CMK (cell line): Measurements from ENCODE around the gene ETS2.

Source experiments
- DNase-seq: peaks from one replicate; pipeline ENCODE4 v3.0.0-alpha.2; 2010; ENCODE audit warnings: low read depth

ETS2 gene

DNA sequence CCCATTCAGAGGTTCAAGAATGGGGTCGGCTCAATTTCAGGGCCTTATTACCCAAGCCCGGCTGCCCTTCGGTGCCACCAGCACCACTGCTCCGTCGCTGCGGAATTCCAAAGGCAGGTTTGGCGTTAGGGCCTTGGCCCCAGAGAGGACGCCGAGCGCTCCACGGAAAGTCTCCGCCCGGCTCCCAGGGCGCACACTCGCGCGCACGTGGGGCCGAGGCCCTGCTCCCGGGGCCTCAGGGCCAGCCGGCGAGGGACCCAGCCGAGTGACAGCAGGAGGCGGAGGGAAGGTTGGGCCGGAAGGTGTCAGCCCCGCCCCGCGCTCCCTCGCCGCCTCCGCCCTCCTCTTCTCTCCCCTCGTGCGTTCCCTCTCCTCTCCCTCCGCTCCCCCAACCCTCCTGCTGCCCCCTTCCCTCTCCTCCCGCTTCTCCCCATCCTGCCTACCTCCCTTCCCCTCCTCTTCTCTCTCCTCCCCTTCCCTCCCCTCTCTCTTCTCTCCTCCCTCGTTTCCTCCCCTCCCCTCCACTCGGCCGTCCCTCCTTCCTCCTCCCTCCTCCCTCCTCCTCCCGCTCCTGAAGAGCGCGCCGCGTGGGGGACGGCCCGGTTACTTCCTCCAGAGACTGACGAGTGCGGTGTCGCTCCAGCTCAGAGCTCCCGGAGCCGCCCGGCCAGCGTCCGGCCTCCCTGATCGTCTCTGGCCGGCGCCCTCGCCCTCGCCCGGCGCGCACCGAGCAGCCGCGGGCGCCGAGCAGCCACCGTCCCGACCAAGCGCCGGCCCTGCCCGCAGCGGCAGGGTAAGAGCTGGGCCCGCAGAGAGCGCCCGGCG lies at the start of gene ETS2:
TSS of gene ETS2 (plus strand) at position 602 of the 825 bp plus-strand sequence. CDS start 4,106 bp downstream, outside the sequence.
- peak; percentile 100 for DNase-seq

DNA sequence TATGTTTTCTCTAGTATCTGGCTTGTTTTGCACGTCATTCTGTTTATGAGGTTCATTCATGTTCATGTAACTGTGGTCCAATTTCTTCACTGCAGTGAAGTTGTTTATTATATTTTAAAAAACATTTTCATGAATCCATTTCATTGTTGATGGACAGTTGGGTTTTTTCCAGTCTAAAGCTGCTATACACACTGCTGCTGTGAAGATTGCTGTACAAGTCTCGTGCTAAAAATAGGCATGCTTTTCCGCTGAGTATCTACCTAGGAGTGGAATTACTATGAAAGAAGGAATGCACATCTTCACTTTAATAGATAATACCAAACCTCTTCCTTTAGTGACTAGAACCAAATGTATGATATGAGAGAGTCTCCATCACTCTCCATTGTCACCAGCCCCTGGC lies 49.0 kb upstream of the ETS2 start:
- DNase-seq, result no peak

DNA sequence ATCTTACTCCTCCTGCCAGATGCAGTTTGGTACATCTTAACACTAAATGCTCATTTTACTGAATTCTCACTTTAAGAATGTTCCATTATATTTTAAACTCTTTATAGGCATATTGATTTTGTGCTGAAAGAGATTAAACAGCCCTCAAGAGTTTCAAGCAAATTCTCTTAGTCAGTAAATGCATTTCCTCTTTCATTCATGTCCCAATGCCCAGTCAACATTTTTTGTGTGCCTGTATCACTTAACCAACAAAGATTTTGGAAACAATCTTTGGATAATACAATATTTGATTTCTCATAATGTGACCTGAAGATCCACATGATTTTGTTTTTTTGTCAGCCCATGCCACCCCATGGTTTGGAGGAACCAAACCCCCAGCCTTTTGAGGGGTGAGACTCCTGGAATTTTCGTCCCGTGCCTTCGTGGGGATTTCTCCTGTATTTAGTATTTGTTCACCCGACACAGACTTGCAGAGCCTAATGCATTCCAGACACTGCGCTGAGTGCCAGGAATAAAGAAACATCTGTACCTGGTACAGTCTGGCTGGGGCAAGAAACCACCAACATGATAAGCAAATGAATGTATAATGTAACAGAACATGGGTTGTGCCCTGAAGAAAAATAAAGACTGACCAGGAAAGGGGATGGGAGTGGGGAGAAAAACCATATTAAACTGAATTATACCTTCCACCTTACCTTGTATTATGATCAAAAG lies 47.1 kb upstream of the ETS2 start:
- DNase-seq, result no peak

DNA sequence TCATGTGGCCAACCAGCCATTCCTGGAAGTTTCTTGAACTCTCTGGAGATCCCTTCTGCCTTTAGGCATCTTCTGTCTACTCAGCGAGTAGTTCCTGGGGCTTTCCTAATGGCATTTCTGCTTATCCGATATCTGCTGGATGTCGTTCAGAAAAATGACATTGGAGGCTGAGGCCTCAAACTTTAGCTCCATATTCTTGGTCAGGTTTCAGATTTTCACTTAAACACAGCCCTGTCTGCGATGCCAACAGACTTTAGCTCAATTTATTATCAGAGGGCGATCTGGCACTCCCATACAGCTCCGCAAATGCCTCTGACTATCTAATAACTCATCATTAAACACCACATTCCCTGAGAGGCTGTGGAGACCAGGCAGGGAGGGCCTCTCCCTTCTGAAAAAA lies 46.3 kb upstream of the ETS2 start:
- DNase-seq, result no peak

DNA sequence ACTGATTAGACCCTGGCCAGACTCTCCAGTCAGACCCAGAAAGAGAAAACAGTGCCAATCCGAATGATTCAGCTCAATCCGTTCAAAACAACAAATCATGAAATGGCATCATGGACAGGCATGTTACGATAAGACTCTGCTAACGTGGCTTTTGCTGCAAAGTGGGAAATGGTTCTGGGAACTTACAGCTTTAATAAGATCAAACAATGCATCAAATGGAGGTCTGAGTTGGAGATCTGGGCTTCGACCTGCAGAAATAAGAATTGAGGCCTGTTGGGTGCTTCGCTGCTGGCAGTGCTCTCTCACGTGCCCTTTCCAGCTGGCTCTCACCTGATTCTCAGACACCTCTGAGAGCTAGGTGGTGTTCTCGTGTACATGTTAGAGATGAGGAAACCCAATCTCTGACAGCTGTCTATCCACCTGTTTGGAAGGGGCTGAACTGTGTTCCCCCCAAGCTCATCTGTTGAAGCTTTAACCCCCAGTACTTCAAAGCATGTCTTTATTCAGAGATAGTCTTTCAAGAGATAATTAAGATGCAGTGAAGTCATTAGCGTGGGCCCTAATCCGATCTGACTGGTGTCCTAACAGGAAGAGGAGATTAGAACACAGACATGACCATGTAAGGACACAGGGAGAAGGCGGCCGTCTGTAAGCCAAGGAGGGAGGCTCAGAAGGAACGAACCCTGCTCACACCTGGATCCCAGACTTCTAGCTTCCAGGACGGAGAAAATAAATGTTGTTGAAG lies 45.5 kb upstream of the ETS2 start:
- no peak for DNase-seq

DNA sequence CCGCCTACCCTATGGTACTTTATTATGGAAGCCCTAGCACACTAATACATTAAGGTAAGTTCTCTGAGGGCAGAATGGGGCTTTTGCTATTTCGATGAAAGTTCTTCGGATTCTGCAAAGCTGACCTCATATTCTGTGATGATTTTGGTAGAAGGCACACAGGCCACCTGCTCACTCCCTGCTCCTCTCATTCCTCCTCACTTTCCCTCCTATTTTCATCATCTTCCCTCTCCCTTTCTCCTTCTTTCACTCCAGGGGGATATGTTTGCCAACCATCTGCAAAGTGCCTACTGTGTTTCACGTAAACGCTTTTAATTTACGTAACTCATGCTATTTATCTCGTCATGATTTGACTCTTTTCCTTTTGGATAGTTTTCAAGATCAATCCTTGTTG lies 45.0 kb upstream of the ETS2 start:
- DNase-seq, result no peak

DNA sequence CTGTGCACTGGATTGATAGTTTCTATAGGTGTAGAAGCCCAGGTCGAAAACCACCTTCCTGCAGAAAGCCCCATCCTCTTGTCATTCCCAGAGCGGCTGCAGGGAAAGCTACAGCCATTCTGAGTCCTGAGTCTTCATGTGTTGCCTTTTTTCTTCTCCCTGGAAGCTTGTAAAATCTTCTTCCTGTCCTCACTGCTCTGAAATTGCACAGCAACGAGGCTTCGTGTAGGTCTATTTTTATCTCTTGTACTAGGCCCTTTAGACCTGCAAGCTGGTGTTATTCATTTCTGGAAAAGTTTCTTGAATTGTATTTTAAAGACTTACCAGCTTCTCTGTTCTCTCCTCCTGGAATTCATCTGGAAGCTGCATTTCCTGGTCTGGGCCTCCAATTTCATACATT lies 44.2 kb upstream of the ETS2 start:
- DNase-seq, result no peak

DNA sequence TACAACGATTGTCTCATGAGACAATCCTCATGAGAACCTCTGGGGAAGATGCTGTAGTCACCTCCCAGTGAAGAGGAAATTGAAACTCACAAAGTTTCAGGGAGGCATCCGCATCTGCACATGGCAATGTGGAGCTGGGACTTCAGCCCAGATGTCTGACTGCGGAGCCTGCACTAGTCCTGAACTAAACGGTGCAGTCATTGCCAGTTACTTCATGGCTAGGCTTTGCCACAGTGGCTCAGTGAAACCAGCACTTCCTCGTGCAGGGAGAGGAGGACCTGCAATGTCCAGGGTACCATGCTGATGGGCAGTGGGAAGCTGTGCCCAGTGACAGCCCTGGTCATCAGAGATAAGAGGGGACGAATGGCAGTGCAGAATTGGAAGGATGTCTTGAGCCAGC lies 40.7 kb upstream of the ETS2 start:
- no peak for DNase-seq

DNA sequence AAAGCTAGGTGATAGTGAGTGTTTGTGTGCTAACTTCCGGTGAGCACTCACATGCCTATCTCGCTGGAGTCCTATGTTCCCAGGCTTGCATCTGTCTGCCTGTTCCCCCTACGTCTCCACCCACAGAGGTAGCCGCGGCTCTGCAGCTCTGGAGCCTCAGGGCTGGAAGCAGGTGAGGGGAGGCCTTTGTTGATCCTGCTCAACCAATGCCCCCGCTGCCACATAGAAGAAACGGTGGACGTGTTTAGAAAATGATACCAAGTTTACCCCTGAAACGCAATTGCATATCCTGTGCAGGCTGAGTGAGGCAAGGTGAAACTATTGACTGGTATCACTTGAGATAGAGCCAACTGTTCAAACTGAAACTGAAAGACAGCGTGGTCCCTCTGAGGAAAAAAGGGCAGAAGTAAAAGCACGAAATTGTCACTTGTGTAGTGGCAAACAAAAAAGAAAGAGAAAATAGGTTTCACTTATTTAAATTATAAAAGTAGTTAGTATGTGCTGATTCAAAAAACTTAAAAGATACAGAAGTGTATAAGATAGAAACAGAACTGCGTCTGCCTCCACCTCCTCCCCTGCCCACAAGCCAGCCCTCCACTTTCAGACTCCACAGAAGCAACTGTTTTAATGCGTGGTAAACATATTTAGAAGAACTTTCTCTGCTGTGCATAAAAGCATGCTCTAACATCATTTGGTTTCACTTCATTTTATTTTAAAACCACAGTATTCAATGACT lies 38.6 kb upstream of the ETS2 start:
- DNase-seq, result no peak

DNA sequence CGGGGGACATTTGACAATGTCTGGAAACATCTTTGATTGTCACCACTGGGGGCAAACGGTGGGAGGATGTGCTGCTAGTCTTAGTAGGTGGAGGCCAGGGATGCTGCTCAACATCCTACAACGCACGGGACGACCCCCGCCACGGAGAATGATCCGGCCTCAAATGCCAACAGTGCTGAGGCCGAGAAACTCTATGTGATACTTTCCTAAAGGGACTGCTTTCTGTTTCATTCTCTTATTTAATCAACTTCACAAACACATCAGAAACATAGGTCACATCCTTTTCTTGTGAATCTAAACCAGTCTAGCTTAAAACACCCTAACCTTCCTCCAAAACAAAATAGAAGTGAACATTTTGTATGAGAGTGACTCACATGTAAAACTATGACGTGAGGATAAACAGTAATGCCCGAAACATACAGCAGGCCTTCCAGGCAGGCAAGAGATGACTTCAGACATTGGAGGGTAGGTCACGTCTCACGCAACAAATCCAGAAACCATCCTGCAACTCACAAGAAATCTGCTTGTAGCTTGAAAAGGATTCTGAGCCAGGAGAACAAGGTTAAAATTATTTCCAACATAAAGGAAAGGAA lies 37.2 kb upstream of the ETS2 start:
- DNase-seq, result no peak

DNA sequence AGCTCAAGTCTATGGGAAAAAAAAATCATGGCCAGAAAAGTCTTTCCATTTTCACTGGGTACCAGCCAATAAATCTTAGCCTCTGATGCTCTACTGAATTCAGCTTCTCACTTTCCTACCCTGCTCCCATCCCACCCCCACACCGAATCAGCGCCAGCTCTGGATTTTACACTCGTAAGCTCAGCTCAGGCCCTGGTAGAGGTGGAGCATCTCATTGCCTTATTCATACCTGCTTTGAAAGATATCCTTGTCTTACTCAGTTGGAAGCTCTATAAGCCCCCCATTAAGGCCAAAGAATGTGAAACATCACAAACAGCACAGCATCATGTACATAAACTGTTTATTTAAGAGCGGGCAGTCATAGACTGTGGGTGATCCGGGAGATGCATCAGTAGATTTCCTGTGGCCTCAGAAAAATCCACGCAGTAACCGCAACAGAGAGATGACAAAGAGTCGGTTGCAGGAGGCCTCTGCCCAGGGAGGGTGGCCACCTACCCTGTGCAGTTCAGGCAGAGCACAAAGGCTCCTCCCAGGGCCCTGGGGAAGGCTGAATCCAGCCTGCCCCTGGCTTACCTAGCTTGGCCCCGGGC lies 36.4 kb upstream of the ETS2 start:
- DNase-seq, result no peak

DNA sequence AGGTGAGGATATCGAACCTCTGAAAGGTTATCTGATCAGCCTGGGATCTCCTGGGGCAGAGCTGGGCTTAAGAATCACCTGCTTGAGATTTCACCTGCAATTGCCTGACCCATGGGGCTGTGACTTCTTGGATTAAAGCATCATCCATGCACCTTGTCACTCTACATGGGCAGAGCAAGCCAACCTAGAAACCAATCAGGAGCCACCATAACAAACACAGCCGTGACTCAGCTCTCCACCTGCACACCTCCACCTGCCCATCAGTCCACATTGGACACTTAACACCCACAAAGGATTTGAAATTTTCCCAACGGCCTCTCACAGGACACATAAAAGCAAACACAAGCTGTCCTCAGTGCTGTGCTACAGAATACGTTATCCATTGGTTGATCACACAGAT lies 35.1 kb upstream of the ETS2 start:
- no peak for DNase-seq

DNA sequence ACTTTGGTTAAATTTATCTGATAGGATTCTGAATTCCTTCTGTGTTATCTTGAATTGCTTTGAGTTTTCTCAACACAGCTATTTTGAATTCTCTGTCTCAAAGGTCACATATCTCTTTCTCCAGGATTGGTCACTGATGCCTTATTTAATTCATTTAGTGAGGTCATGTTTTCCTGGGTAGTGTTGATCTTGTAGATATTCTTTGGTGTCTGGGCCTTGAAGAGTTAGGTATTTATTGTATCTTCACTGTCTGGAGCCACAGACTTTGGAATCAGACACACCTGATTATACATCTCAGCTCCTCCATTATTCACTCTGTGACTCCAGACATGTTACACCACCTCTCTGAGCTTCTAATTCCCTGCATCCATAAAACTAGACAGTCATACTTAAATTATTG lies 34.2 kb upstream of the ETS2 start:
- no peak for DNase-seq

DNA sequence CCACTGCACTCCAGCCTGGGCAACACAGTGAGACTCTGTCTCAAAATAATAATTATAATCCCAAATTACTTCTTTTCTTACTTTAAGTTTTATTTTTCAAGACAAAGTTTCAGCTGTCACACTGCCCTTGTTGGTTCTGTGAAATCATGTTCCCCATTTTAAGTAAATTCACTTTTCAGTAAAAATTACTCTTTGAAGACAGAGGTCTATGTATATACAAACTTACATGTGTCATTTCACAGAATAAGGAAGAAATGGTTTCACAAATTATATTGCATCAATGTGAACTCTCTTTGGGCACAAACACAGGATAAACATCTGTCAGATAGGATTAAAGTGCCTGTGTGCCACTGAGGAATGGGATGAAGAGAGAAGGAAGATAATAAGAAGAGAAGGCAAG lies 33.1 kb upstream of the ETS2 start:
- DNase-seq, result no peak

DNA sequence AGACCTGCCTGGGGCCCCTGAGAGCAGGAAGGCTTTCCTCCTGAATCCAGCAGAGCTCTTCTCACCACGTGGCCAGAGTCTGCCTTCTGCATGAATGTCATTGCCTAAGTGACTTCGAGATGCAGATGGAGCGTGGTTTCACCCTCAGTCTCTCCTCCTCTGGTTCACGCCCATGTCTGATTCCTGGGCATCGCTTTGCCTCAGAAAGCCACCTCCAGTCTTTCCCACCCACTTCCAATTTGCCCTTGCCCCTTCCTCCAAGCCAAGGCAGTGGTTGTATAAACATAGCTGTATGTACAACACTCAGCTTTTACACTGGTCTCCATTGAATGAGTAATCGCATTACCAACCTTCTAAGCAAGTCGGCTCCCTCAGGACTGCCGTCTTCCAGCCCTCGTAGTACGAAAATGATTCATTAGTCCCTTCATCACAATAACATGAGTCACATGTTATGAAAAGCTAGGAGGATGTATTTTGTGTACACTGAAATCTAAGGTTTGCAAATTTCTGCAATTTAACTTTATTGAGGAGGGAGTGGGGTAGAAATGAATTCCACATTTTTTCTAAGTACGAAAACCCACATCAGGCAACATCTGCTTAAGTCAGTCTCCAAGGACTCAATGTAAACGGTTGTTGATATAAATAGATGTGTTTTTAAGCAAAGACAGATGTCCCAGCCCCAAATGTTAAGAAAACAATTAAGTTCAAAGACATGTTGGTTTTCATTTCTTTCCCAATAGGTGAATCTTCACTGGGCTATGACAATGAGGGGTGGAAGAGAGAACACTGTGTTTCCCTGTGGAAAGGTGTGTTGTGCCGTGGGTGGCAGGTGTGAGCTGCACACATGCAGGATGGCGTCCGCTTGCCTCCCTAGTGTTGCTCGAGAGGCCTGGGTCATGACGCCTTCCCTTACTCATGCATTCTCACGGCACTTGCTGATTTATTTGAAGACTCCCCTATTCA lies 32.3 kb upstream of the ETS2 start:
- DNase-seq, result no peak

DNA sequence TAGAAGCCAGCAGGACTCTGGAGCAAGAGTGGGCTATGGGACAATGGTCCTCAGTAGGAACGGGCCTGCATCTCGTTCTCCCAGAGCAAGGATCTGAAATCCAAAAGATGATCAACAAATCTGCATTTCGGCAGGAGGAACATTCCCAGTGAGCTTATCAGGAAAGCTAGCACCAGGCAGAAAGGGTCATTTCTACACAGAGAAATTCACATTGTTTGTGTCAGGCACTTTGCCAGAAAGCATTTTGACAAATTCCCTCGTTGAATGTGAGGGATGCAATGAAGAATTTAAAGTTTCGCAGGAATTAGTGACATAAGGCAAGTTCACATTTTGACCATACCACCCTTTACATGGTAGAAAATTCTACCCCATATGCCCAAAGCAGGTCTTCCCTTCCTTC lies 31.6 kb upstream of the ETS2 start:
- no peak for DNase-seq

DNA sequence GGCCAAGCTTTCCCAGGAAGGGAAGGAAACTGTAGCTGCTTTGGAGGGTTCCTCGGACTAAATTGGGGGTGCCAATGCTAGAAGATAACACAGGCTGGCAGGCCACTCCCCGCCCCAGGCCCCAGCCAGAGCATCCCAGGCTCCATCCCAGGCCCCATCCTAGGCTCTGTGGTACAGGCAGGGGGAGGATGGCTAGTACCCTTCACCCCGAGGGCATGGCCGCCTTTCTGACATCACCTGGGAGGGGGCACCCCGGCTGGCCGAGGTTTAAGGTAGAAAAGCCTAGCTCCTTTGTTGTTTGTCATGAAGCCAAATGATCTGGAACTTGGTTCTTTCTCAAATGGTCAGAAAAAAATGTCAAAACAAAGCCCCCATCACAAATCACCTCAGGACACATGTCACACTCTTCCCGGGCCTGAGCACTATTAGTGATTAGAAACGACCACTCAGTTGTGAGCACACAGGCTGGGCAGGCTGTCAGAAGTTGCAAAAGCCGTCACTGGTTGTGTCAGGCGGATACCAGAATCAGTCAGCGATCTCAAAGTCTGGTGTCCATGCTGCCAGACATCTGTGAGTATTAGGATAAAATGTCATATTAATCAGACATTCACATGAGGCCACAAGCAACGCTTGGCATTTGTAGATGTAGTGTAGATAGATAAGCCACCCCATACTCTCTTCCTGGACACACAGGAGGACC lies 31.0 kb upstream of the ETS2 start:
- DNase-seq, result no peak

DNA sequence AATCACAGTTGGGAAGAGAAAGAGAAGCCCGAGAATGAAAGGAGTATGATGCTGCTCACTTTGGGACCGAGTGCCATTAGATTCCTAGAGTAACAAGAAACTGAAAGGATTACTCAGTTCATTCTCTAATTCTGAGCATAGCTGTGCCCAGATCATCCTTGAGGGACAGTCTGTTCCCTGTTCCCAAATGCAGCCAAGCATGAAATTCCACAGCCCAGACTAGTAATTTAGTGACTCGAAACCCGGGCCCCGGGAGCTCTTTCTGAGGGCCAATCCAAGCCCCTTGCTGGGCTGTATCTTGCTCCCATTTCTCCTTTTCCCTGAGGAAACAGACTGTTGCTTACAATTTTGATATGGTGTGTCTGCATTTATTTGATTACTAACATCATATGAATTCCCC lies 30.0 kb upstream of the ETS2 start:
- no peak for DNase-seq

DNA sequence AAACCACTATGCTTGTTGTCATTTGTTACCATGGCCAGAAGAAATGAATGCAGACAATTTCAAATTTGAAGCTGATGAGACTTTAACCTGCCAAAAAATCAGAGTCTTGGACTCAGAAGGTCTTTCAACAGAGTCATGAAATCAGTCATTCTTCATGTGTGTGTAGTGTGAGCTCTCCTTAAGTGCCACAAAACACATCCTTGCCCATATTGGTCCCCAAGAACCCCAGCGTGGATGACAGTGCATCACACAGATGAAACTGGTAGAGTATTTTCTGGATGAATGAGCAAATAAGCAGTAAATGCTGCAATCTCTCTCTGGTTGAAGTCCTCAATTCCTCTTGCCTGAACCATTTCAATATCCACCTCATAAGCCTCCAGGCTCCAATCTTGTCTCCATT lies 28.7 kb upstream of the ETS2 start:
- DNase-seq, result no peak

DNA sequence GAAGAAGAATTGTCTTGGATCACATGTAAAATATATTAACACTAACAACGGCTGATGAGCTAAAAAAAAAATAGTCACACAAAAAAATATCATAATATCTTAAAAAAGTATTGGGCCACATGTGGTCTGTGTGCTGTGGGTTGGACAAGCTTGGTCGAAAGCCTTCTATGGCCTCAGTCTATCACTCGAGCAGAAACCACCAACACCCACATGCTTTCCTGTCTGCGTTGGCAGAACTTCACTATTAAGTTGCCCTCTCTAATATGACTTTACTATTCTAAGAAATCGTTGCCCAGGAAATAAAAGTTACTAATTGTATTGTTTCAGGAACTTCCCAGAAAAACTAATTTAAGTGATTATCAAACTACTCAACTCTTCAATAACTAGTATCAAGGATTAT lies 28.2 kb upstream of the ETS2 start:
- no peak for DNase-seq
